NCI-H69 (cell line): ENCODE results near the gene RIOX2.
"Not testable (repeated sequence)": the region's sequence is repeated elsewhere in the genome, so short reads cannot be mapped to it uniquely, and the experiment has no call there.

Experiments
- DNase-seq: peaks from one replicate; lab custom pipeline; 2025; lab: John Stamatoyannopoulos, UW

The RIOX2 gene

DNA sequence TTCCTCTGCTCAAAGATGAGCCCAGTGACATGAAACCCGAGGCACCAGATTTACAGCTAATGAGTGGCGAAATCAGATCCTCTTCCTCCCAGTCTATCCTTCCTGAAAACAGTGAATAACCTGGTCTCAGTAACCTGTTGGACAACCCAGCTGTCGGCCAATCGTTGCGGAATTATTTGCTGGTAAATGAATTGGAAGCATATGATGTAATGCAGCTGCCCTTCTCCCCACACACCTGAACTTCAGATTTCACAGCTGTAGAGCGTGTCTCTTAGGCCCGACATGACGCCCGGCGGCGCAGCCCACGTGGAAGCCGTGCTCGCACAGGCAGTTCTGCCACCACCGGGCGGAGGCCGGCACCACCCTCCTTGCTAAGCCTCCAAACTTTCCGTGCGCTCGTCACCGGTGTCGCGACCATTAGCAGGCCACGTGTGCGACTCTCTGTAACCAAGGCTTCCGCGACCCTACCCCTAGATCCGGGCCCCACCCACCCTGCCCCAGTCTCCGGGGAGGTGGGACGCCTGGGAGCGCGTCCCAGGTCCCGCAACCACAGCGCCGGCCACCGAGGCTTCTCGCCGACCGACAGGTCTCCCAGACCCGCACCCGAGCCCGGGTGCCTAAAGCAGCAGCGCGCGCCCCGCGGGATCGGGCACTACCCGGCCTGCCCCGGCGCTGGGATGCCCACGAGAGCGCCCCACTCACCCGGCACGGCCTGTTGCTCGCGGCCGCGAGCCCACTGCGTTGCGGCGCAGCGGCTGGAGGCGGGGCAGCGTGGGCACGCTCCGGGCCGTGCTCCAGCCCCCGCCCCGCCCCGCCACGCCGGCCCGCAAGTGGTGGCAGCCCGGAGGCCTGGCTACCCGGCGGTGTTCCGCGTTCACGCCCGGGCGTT is at the start of gene RIOX2:
Gene RIOX2, minus strand, starts transcription at position 753 of the 889 bp plus-strand sequence. CDS start 4,838 bp downstream, outside the sequence.
- DNase-seq = peak; percentile 70

DNA sequence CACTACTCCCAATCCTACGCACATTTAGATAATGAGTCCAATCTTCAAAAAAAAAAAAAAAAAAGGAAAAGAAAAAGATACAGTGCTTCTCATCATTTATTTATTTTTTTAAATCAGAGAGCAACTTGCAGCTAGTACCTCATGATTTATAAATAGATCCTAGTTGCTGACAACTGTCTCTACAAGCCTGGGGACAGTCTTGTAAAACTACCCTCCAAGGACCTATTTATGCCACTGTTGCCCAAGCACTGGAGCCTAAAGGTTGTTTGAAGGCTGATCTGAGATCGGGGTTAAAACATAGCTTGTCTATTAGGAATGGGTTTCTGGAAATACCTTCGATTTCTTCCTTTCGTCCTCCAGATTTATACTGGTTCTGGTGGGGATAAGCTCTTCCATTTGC is 48.2 kb upstream of the RIOX2 start:
- DNase-seq = no peak

DNA sequence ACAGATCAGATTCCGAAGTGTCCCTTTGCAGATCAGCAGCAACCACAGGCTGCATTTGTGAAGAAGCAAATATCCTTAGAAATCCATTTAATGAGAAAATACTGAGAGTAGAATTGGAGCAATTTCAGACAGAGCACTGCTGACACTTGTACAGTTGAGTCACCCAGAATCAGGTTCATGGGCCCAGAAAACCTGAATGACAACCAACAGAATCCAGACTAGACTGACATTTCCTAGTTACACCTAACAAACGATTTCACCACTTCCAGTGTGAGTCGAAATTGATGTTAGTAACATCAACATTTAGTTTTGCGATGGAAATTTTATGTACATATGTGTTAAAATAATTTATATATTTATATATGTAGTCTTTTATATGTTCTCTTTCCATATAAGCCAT is 46.1 kb upstream of the RIOX2 start:
- no peak for DNase-seq

DNA sequence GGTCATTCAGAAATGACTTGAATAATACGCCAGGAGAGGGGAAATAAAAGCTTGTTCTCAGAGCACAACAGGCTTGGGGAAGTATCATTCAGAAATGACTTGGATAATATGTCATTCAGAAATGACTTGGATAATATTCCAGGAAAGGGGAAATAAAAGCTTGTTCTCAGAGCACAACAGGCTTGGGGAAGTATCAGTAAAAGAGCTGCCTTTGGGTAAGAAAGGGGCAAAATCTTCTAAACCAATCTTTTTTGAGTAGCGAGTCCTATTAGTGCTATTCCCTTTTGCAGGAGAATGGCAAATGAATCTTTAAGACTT is 42.0 kb upstream of the RIOX2 start:
- DNase-seq = no peak

DNA sequence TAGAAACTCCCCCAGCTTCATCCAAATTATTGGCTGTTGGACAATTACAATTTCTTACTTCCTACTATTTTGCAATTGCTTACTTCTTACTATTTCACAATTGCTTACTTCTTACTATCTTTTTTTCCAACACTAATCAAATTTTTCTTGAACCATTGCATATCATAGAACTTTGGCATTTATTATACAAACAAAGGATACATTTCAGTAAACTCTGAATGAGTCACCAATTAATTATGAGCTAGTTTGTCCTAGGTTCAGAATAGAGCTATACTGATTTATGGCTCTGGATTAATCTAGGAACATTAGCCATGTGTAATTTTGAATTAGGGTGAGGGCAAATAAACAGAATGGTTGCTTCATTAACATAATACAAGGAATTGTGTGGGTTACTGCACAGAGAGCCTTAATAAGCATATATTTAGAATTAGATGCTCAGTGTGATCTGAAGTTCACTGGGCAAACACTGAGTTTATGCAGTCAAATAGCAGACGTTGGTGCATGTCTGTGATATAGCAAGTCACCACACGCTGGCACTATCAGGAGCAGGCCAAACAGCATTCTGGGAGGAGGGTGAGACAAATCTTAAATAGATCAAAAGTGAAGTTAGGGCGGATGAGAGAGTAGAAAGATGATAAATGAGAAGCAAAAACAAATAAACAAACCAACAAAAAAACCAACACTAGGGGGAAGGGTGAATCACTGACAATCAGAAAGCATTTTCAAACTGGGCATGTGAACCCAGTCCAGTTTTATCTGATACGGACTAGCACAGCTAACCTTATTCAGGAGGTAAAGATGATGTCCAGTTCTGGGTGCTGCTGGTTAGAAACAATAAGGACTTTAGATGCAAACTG is 41.4 kb upstream of the RIOX2 start:
- DNase-seq = peak; percentile 90

DNA sequence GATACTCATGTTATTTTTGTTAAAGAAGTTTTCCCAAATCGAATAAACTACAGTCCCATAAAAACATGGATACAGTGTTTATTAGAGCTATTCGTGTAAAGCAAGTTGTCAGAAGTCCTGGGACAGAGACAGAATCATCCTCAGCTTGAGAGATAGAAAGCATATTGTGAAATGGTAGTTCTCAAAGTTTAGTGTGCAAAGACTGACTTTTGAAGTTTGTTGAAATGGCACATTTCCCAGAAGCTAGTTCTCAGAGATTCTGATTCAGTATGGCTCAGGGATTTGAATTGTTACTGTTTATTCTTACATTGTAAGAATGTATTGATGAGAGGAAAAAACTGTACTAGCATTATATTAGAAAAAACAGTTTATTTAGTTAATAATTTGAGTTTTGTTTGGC is 40.7 kb upstream of the RIOX2 start:
- DNase-seq = no peak

DNA sequence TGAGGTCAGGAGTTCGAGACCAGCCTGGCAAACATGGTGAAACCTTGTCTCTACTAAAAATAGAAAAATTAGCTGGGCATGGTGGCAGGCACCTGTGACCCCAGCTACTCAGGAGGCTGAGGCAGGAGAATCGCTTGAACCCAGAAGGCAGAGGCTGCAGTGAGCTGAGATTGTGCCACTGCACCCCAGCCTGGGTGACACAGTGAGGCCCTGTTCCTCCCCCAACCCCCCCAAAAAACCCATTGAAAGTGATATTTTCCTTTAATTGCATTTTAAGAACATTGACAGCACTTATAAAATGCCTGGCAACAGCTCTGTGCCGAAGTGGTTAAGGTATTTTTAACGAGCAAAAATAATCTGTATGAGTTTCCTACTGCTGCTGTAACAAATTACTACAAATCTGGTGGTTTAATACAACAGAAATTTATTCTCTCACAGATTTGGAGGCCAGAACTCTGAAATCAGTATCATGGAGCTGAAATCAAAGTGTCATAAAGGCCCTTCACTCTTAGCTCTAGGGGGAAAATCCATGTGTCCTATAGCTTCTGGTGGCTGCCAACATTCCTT is 38.7 kb upstream of the RIOX2 start:
- not testable (repeated sequence) for DNase-seq

DNA sequence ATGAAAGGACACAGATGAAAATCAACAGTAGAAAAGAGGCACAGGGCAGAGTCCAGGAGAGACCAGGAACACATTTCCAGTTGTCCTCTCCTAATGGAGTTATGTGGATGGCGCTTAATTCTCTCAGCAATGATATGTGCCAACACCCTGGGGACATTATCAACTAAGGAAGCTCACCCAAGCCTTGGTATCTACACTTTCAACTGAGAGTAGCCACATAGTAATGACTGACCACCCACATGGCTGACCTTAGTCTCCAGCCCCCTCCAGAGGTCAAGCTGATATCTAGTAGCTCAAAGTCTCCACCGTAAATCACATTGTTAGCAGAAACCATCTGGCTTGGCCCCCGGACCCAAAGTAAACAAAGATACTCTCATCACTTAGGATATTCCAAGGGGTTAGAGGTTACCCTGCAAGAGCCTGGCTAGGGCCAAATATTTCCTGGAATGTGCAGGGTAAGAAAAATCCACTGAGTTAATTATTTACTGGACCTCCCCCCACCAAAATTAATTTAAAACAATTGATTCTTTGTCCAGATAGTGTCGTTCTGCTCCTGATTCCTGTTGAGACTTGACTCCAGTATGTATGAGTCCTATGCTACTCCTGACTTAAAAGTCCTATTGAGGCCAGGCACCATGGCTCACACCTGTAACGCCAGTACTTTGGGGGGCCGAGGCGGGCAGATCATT is 38.1 kb upstream of the RIOX2 start:
- DNase-seq = peak; percentile 2

DNA sequence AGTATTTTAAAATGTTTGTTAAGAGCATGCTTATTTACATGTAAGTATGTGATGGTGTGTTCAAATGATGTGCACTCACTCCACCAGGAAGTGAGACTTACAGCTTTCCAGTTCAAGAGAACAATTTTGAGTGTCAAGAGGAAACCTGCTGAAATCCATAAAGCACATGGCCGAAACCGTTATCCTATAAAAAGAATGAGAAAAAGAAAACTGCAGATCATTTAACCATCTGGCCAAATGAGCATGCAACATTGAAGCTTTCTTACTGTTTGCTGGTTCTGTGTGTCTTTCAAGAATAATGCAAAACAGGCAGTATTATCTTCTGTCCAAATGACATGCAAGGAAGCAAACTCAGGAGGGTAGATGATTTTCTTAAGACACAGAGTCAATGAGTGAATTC is 36.6 kb upstream of the RIOX2 start:
- no peak for DNase-seq

DNA sequence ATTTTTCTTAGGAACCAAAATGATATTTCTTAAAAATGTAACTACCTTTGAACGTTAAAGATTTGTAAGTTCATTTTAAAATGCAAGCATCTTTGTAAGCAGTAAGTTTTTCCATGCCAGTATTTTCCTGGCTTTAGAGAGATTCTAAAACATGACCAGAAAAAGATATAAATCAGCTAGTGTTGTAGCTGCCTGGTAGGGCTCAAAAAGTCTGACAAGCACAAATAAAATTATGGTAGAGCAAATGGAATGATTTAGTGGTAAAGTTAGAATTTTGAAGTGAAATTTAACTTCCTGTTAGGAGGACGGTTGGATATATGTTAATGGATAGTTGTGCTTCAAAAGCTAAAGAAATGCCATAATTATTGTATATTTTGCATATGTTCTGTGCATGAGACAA is 33.2 kb upstream of the RIOX2 start:
- DNase-seq = no peak

DNA sequence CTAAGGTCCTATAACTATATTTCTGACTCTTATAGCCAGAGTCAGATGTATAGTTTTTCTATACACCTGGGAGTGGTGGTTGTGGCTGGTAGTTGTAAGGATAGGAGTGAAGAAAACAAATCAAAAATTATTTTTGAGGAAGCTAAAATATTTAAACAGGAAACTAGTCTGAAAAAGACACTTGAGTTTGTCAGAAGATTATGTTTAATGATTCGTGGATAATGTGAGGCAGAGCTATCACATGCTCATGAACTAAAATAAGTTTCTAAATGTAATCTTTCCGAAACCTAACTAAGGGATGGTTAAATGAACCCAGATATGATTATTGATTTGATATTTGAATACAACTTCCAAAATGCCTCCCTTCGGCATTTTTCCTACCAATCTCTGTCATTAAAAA is 32.5 kb upstream of the RIOX2 start:
- no peak for DNase-seq

DNA sequence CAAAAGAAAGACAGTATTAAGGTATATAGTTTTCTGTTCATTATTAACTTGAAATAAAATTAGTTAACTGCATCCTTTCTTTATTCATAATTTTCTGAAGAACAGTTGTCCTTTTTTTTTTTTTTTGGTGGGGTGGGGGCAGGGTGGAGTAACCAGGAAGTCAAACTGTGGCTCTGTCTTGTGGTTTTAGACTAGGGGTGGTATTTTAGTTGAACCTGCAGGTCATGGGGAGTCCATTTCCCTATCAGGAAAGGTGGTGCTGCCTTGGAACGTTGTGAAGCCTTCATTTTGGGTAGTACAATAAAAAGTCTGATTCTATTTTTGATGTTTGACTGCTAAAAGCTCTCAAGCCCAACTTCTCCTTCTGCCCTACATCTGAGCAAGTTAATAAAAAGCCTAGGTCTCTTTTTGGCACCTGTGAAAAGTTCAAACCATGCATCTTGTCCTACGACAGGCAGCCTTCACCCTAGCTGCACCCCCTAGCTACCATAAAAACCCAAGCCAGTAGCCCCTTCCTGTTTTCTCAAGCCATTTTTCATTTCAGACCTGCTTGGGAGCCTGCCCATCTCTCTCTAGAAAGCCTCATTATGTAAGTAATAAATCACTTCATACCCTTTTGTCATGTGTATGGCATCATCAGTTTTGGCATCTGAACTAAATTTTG is 31.2 kb upstream of the RIOX2 start:
- DNase-seq = peak; percentile 28

DNA sequence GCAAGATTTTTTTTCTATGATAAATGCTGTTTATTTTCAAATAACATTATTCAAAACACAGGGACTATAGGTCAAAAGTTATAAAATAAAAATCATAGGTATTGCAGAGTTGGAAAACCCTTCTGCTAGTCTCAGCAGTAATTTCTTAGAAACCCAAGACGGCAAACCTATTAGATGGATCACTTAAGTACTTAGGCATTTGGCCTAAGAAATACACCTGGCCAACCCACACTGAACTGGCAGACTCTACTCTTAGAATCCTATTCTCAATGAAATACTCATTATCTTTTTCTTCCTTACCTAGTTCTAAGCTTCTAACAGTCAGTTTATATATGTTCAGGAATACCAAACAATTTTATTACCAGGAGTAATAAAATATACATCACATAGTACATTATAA is 30.5 kb upstream of the RIOX2 start:
- no peak for DNase-seq

DNA sequence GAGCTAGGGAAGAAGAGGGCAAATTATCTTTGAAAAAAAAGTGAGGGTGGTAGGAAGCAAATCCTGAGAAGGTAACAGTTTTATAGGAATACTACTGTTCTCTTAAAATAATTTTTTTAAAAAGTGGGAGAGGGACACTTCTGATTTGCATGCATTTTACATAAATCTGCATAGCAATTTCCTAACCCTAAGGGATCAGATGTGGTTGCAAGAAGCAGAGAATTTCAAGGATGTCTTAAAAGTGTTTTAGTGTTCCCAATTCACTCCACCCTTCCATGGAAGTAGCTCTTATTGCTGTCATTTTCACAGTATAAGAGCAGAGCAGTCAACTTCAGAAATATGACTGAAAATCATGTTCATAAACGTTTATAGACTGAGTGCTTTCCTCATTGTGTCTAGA is 27.8 kb upstream of the RIOX2 start:
- DNase-seq = no peak

DNA sequence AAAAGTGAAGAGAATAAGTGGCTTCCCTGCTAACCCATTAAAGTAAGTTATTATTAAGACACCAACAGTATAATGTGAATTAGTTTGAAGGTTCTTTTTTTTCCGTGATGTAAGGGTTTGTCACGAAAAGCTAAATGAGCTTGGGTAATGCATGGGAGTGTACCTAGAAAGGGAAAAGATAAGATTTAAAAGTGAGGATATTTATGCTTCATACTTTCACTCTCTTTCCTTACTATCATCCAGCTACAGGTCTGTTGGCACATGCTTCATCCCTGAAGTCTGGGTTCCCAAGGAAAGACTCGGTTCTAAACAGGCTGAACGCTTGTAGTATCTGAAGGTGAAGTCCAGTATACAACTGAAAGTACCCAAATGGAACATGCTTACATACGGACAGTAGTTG is 26.9 kb upstream of the RIOX2 start:
- no peak for DNase-seq

DNA sequence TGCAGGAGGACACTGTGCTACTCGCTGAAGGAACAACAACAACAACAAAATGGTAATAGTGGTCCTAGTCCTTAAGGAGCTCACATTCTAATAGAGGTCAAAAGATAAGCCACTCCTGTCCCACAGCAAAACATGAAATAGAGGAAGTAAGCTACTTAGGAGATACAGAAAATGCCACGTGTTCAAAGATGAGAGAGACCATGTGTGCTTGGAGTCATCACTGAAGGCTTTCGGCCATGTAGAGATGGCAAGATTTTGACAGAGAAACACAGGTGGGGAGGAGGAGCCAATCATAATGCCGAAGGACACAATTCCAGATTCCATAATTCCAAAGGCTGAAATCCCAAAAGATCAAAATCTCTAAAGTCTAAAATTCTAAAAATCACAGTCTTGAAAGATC is 24.8 kb upstream of the RIOX2 start:
- DNase-seq = no peak

DNA sequence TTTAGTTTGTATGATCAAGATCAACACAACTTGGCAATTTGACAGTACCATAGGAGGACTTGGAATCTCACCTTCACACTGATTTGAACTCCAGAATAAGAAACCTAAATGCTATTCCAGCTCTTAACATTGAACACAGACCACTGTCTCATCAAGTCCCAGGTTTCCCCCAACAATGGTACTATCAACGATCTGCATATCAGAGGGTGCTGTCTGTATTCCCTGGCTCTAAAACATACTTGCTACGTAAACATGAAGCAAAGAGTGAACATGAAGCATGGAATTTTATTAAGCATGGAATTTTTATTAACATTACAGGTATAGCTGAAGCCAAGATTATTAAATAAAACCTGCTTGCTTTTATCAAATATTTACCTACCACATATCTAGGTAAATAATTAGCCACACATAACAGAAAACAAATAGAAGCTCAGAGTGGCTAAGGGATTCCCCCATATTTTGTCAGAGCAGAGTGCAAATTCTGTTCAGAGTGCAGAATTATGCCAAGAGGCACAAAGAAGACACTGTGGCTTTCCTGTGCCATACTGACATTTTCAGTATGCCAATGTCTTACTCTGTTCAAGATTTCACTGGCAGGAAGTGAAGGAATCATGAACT is 22.2 kb upstream of the RIOX2 start:
- no peak for DNase-seq

DNA sequence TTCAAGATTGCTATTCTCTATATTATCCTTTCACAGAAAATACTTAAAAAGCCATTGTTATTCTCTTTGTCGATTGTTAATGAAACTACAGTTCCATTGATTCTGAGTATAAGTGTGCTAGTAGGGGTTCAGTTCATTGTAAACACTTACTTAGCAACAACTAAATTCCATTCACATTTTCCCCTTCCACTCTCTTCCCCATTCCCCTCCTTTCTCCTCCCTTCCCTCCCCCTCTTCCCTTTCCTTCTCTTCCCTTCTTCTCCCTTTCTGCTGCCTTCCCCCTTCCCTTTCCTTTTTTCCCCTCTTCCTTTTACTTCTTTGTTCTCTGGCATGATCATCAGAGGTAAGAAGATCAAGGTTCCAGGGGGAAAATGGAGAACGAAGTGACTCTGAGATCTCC is 21.3 kb upstream of the RIOX2 start:
- no peak for DNase-seq

DNA sequence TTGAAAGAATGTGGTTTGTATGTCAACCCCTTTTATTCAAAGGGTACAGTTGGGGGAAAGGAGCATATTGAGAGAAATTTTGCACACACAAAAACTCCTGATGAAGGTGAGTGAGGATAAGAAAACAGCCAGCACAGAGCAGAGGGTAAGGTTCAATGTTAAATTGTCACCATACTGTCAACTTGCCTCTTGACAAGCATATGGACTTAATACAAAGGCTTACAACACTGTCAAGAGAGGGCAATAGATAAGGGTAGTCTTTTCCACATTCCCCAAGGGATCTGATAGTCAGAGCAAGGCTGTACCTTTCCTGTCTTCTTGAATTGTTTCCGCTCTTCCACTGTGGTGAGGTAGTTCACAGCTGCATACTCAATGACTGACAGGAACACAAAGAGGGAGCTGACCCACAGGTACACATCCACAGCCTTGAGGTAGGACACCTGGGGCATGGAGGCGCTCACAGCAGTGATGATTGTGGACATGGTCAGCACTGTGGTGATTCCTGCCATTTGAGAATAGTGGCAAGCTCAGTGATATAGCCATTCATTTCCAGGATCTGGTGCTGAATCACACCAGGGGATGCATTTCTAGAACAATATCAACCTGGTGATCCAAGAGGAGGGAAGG is 20.4 kb upstream of the RIOX2 start:
- peak; percentile 73 for DNase-seq

DNA sequence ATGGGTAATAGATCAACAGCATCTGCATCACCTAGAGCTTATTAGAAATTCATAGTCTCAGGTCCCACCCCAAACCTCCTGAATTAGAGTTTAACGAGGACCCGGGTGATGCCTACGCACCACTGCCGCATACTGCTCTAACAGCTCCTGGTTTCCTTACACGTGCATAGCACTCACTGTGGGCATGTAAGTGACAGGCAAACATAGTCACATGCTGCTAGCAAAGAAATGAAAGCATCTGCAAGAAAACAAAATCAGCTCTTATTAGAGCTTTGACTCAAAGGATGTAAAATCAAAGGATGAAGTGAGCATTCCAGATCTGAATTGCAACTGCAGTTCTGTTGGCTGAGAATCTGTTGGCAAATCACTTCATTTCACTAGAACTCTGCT is 19.1 kb upstream of the RIOX2 start:
- DNase-seq = peak; percentile 6
